GM08714 (cell line): ENCODE results near the gene ZC3H18.
A peak's percentile ranks its signal among the peaks of the same experiment; 100 is the strongest.
"Not testable (repeated sequence)": the region's sequence is repeated elsewhere in the genome, so short reads cannot be mapped to it uniquely, and the experiment has no call there.

Experiments used
- H3K4me3 ChIP-seq: fragments of 200-500 bp; sonication (Bioruptor generic); 2 replicates; pipeline ENCODE4 v1.5.1; 2014; ENCODE audit warnings: mild to moderate bottlenecking, low read length, inconsistent platforms
- ZNF274 ChIP-seq: IDR thresholded peaks from 2 replicates; pipeline ENCODE4 v1.6.1; 2012; ENCODE audit warnings: mild to moderate bottlenecking, low read depth, low read length

ZC3H18 gene

DNA sequence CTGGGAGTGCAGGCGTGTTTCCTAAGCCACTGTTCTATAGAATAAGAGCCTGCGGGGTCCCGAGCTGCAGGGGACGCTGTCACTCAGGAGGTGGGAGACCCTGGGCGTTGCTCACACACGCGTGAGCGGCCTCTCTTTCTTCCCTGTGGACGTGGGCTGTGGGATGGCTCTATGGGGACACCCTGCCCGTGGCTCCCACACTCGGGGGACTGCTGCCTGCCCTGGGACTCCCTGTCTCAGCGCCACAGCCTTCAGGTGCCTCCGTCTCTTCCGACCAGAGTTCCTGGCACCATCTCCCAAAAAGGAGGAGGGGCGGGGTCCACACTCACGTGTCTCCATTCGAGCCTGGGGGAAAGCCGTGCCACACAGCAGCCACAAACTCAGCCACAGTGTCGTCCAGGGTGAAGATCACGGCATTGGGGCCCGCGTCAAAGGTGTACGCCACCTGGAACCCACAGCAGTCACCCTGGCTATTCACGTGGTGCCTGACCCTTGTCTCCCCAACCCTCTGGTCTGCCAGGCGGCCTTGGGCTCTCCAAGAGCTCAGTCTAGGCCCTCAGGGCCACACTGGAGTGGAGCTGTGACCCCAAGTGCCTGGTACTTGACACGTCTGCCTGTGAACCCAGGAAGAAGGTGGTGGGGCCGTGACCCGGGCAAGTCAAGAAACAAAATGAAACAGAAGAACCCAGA, 84.3 kb downstream of the ZC3H18 start:
- H3K4me3 ChIP-seq: no peak overlapping the region
- TF ChIP-seq ZNF274: no peak

DNA sequence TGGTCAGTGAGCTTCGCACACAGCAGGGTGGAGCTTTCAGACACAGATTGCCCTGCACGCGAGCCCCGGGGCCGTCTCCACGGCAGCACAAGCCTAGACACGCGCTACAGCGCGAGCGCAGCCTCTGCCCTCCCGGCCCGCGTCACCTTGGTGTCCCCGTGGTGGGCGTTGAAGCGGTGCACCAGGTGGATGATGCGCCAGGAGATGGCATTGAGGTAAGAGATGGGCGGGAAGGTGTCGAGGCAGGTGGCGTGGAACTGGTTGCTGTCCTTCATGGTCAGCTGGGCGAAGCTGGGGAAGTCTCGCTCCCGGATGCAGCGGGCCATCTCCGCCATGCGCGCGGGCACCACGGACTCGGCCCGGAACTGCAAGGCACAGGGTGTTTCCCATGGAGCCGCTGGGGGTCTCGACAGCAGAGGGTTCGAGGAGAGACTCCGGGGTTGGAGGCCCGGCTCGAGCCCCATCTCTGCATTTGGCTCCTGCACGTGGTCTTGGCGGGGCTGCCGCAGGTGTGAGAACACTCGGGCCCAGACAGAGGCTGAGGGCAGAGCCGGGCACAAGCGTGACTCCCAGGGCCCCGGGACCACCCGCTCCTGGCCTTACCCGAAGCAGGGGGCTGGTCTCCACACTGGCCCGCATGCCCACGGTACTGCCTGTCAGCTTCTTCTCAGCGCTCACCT, 85.0 kb downstream of the ZC3H18 start:
- H3K4me3 ChIP-seq: no peak overlapping the region
- no peak for TF ChIP-seq ZNF274

DNA sequence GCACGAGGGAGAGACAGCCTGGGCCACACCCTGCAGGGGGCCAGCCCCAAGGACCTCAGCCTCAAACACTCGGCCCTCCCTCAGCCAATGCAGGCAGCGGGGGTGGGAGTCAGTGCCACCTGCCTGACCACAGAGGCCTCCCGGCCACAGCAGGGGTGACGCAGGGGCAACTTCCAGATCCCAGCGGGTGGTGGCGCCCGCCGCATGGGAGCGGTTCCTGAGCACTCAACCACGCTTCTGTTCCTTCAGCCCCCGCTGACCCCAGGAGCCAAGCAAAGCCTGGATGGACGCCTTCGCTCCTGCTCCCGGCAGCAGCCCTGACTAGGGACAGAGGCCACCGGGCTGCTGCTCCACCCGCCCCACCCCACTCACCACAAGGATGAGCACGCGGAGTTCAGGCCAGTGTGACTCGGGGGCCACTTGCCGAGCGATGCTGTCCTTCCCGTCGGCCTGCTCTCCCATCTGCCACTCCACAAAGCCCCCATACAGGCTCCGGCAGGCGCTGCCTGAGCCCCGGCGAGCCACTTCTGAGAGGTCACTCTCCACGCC, 85.6 kb downstream of the ZC3H18 start:
- TF ChIP-seq ZNF274: no peak
- no peak overlapping the region for H3K4me3 ChIP-seq

DNA sequence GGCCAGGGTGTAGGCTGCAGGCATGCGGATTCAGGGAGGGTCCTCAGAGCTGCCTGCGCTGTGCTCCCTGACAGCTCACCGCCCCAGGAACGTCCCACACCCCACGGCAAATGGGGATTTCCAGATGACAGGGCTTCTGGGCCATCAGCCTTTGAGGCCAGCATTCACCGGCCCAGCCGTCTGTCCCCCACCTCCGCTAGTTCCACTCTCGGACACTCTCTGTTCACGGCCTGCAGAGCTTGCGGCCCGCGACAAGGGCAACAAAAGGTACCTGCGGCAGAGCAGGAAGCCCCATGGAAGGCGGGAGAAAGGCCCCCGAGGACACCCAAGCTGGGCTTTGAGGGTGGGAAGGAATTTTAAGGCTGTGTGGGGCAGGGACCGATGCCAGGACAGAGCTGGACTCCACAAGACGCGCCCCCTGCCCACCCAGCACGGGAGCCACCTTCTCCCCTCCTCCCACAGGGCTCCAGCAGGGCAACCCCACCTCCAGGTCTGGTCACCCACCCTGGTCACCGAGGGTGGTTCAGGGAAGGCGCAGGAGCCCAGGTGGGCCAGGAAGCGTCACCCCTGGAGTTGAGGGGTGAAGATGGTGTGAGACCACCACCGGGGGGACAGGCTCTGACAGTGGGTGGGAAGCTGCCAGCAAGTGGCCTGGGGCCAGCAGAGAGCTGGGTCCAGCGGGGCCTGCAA, 86.2 kb downstream of the ZC3H18 start:
- no peak for TF ChIP-seq ZNF274
- H3K4me3 ChIP-seq: no peak overlapping the region

DNA sequence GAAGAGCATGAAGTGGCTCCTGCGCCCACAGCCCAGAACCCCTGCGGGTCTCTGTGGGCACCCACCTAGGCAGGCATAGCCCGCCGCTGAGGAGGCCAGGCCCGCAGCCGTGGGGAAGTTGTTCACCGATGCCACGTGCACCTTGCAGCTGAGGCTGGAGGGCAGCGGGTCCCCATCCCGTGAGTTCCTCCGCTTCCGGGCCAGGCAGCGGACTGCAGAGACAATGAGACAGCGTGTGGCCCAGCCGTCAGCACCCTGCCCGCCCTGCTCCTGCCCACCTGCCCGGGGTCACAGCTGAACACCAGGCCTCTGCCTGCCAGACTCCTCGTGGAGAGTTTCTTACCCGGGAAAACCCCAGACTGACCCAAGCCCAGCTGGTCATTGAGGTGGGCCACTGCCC, 87.2 kb downstream of the ZC3H18 start:
- TF ChIP-seq ZNF274: no peak
- no peak overlapping the region for H3K4me3 ChIP-seq

DNA sequence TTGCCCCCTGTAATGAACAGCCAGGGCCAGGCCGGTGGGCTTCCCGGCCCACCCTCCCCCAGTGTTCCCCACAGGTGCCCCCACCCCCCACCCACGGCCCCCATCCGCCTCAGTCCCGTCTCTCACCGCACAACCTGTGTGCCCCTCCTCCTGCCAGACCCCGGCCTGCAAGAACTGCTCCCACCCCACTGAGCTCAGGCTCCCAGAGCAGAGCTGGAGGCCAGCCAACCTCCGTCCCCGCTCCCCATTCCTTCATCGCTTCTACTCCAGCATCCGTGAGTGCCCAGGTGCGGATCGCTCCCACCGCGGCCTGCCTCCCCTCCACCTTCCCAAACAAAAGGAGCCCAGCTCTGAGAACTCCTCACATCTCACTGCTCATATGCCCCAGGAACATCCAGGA, 88.5 kb downstream of the ZC3H18 start:
- TF ChIP-seq ZNF274: no peak
- H3K4me3 ChIP-seq: no peak overlapping the region

DNA sequence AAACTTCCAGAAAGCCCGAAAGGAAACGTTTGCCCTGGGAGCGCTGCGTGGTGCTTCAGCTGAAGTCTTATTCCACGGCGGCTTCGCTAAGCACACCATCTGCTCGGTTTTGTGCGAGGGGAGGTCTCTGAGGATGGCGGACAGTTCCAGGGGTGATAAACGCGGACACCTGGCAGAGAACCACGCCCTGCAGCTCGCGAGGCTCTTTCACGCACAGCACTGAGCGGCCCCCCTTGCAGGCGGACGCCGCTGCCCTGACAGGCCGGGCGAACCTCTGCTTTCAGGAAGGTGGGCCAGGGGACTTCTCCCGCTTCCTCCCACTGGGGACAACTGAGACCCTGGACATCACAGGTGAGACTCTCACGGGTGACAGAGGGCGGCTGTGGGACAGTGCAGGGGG, 89.0 kb downstream of the ZC3H18 start:
- H3K4me3 ChIP-seq: no peak overlapping the region
- TF ChIP-seq ZNF274: no peak

DNA sequence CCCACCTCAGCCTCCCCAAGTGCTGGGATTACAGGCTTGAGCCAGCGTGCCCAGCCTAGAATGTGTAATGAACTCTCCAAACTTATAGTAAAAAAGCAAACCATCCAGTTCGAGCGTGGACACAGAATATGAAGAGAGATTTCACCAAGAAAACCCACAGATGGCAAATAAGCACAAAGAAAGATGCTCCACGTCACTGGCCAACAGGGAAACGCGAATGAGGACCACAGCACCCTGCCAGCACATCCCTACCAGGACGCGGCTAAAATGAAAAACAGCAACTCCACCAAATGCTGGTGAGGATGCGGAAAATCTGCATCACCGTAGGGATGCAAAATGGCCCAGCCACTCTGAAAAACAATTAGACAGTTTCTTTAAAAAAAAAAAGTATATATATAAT, 91.3 kb downstream of the ZC3H18 start:
- TF ChIP-seq ZNF274: no peak
- H3K4me3 ChIP-seq: no peak overlapping the region

DNA sequence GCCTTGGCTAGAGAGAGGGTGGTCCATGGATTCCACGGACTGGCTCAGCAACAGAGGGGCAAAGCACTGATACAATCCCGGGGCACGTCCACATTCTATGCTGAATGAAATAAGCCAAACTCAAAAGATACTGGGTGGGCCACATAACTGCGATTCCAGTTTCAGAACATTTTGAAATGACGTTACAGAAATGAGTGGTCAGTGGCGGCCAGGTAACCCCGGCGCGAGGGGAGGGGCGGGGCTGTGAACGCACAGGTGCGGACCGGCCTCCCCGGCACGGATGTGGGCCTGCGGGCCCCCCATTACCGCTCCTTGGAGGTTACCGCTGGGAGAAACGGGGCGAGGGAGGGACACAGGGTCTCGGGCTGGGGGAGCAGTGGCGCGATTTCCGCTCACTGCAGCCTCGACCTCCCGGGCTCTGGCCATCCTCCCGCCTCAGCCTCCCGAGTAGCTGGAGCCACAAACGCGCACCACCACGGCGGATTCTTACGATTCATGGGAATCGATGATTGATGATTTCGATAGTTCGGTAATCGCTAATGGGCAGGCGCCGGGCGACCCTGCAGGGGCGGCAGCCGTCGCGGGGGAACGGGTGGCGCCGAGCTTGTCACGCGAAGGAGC, 92.1 kb downstream of the ZC3H18 start:
- H3K4me3 ChIP-seq: peak overlapping the region; percentile 80
- TF ChIP-seq ZNF274: no peak

DNA sequence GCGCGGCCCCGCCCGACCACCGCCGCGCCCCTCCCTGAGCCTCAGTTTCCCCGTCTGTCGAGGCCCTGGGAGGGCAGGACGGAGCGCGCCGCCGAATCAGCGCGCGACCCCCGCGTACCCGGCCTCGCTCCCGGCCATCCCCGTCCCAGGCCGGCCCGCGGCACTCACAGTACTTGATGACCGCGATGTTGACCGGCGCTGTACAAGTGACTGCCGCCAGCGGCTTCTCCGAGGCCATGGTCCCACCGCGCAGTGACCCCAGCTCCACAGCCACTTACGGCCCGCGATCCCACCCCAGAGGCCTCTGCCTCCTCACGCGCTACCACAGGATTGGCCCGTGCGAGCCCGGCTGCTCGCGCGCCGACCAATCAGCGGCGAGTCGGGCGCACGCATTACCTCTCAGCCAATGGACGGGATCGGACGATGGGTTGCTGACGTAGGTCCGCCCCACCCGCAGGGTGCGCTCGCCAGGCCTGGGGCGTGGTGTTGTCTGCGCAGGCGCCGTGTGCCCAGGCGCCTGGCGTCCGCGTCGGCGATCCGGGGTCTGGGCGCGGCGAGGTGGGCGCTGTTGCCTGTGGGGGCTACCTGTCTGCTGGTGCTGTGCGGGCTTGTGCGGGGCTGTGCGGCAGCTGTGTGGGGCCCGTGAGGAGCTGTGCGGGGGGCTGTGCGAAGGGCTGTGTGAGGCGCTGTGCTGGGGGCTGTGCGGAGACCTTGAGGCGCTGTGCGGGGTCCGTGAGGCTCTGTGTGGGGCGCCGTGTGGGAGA, 92.8 kb downstream of the ZC3H18 start, which contains the start of gene MVD:
MVD (minus strand) TSS at position 249 of the 764 bp plus-strand sequence; CDS start at position 238, 11 bp downstream.
- H3K4me3 ChIP-seq: peak within 1 kb of the TSS; percentile 86
- TF ChIP-seq ZNF274: no peak

DNA sequence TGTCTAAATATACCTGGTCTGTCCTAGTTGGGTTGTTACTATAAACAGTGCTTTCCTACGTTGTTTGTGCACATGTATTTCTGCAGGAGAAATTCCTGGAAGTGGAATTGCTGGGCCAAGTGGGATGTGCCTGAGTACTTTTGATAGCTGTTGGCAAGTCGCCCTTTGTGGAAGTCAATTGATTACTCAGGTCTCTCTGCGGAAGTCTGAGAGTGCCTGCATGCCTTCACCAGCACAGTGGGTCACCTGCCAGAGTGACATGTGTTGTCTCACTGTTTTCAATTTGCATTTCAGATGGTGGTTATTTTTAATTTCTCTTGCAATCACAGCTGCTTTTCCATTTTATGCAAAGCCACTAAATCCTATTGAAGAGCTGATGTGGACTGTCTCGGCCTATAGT, 94.9 kb downstream of the ZC3H18 start:
- no peak overlapping the region for H3K4me3 ChIP-seq
- no peak for TF ChIP-seq ZNF274

DNA sequence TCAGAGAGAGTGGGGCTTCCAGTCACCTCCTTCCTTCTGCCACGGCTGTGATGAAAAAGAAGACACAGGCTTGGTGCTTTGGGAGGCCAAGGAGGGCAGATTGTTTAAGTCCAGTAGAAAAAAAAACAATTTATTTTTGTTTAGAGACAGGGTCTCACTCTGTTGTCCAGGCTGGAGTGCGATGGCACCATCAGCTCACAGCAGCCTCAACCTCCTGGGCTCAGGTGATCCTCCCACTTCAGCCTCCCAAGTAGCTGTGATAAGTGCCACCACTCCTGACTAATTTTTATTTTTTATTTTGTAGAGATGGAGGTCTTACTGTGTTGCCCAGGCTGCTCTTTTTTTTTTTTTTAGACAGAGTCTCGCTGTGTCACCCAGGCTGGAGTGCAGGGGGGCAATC, 95.4 kb downstream of the ZC3H18 start:
- no peak overlapping the region for H3K4me3 ChIP-seq
- TF ChIP-seq ZNF274: no peak

DNA sequence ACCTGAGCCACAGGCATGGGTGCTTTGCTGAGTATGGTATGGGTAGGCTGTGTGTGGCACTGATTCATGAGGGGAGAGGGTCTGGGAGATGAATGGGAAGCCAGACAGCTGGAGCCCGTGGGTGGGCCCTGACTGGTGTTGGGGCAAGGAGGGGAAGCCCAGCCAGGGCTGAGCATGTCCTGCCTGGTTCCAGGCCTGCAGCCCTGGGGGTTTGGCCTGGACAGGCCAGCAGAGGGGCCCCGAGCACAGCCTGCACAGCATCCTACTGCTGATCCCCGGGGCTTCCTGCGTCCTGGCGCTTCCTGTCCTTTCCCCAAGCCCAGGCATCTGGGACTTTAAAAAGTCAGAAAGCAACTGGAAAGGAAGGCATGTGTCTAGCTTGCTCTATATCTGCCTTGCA, 97.3 kb downstream of the ZC3H18 start:
- no peak overlapping the region for H3K4me3 ChIP-seq
- TF ChIP-seq ZNF274: no peak

DNA sequence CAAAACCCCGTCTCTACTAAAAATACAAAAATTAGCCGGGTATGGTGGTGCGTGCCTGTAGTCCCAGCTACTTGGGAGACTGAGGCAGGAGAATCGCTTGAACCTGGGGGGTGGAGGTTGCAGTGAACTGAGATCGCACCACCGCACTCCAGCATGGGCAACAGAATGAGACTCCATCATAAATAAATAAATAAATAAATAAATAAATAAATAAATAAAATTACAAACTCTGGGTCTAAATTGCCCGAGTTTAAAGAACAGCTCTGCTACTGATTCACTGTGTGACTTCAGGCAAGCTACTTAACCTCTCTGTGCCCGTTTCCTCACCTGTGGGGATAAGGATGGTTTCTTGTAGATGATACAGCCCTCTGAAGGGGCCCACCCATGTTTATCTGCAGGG, 99.3 kb downstream of the ZC3H18 start:
- H3K4me3 ChIP-seq: not testable (repeated sequence)
